Activated CD8-positive, alpha-beta memory T cell treated with anti-CD3 and anti-CD28 coated beads, Interleukin-2, amount 10 ng/mL, durations not matched to agents 7 days and 5 days (primary cell): ENCODE measurements around the gene AIFM3. TPM values are rescaled to one million over a fixed set of nuclear protein-coding genes. Genes with fewer than 3 reads are reported as not detected.

Experiments used
- ATAC-seq: fragments of 150-1000 bp; cut with Tn5 transposase; one replicate; pipeline ENCODE4 v1.10.0; 2021; ENCODE audit warnings: moderate library complexity
- CTCF ChIA-PET: fragments of 350-600 bp; sonication (Branson Sonifier 250); formaldehyde crosslinking; loops from one replicate; lab custom pipeline; 2021; ENCODE audit warnings: antibody characterized with exemption; lab: Charles Lee
- DNase-seq: peaks from one replicate; pipeline ENCODE4 v3.0.0-alpha.2; 2020
- H3K27ac Mint-ChIP-seq: one replicate; pipeline ENCODE4 v1.8.0; 2021; ENCODE audit warnings: mild to moderate bottlenecking, mixed read lengths
- H3K27me3 Mint-ChIP-seq: one replicate; pipeline ENCODE4 v1.8.0; 2021; ENCODE audit warnings: mixed read lengths
- H3K36me3 Mint-ChIP-seq: one replicate; pipeline ENCODE4 v1.8.0; 2021; ENCODE audit warnings: mild to moderate bottlenecking, mixed read lengths
- H3K4me1 Mint-ChIP-seq: one replicate; pipeline ENCODE4 v1.8.0; 2021; ENCODE audit warnings: mixed read lengths
- H3K4me3 Mint-ChIP-seq: one replicate; pipeline ENCODE4 v1.8.0; 2021; ENCODE audit warnings: mild to moderate bottlenecking, moderate library complexity, mixed read lengths
- H3K9me3 Mint-ChIP-seq: one replicate; pipeline ENCODE4 v1.8.0; 2022; ENCODE audit warnings: low read depth, mixed read lengths
- total RNA-seq, 2 experiments: library from RNA; stranded (reverse); gene quantifications; one replicate each; pipeline ENCODE4 v1.2.3, GENCODE V29; 2021

The AIFM3 gene
- total RNA-seq, 2 experiments from 2014 or later = 0.66 to 0.67 TPM

- Mint-ChIP-seq H3K4me3 (peak overlapping the region; percentile 30), H3K27me3 (peaks cover 18% of the 10 kb centered on the region), H3K27ac (peak overlapping the region; percentile 49), H3K4me1 (peaks cover 3% of the 10 kb centered on the region), H3K36me3 (peaks cover 11% of the 10 kb centered on the region), H3K9me3 (no peaks in the 10 kb centered on the region)
- ATAC-seq = peak; percentile 15
- DNase-seq = no peak
- CTCF ChIA-PET = no interaction called here
Observed at GRCh38 chr22:20956258-20957101, 10.6 kb upstream of the AIFM3 start.

GRCh38 chr22:20957102-20957682 lies 9.9 kb upstream of the AIFM3 start:
- no peaks in the 10 kb centered on the region for H3K9me3 Mint-ChIP-seq
- ATAC-seq (peak; percentile 48), DNase-seq (no peak)
- peaks cover 18% of the 10 kb centered on the region for H3K27me3 Mint-ChIP-seq
- peaks cover 8% of the 10 kb centered on the region for H3K4me1 Mint-ChIP-seq
- H3K4me3 Mint-ChIP-seq = peak overlapping the region; percentile 66
- peaks cover 7% of the 10 kb centered on the region for H3K36me3 Mint-ChIP-seq
- H3K27ac Mint-ChIP-seq = no peak overlapping the region
- CTCF ChIA-PET = interaction anchor here (1.0 to 2.2 kb wide), 3 partner anchors 16 to 173 kb away, joined by 3 to 8 read pairs (median 5); partner anchors contain the start of gene CRKL

GRCh38 chr22:20957683-20958431 lies 9.2 kb upstream of the AIFM3 start:
- peaks cover 2% of the 10 kb centered on the region for H3K36me3 Mint-ChIP-seq
- peaks cover 18% of the 10 kb centered on the region for H3K27me3 Mint-ChIP-seq
- H3K9me3 Mint-ChIP-seq = no peaks in the 10 kb centered on the region
- H3K4me1 Mint-ChIP-seq = peaks cover 8% of the 10 kb centered on the region
- CTCF ChIA-PET = interaction anchor here (1.0 to 2.2 kb wide), 4 partner anchors 15 to 174 kb away, joined by 3 to 8 read pairs (median 4); partner anchors contain the start of gene CRKL
- no peak overlapping the region for H3K27ac Mint-ChIP-seq
- ATAC-seq = peak; percentile 50
- peak overlapping the region; percentile 66 for H3K4me3 Mint-ChIP-seq
- DNase-seq = no peak

DNA sequence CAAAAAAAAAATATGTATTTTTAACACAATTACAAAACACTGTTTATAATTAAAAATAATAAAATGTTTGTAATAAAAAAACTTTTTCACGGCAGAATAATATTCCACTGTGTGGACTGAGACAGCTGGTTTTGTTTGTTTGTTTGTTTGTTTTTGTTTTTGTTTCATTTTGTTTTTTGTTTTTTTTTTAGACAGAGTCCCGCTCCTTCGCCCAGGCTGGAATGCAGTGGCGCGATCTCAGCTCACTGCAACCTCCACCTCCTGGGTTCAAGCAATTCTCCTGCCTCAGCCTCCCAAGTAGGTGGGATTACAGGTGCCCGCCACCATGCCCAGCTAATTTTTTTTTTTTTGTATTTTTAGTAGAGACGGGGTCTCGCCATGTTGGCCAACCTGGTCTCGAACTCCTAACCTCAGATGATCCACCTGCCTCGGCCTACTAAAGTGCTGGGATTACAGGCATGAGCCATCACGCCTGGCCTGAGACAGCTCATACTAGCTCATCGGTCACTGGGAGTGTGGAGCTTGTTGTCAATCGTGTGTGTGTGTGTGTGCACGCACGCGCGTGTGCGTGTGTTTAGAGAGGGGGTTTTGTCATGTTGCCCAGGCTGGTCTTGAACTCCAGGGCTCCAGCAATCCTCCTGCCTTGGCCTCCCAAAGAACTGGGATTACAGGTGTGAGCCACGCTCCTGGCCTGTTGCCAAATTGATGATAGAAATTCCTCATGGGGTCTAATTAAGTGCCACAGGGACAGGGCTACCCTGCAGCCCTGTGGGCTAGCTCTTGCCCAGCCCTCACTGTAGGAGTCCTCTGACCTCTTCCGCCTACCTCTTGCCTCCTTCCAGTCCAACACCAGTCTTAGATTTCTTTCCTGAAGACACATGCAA lies 7.2 kb upstream of the AIFM3 start:
- Mint-ChIP-seq H3K27ac (no peak overlapping the region), H3K27me3 (peaks cover 36% of the 10 kb centered on the region), H3K4me1 (peaks cover 16% of the 10 kb centered on the region), H3K9me3 (no peaks in the 10 kb centered on the region), H3K36me3 (no peaks in the 10 kb centered on the region), H3K4me3 (no peak overlapping the region)
- CTCF ChIA-PET = interaction anchor here (0.7 to 2.2 kb wide), 4 partner anchors 9 to 112 kb away, joined by 3 to 8 read pairs (median 4); no protein-coding TSS in a partner anchor
- no peak for ATAC-seq
- DNase-seq = no peak

GRCh38 chr22:20960609-20961008 lies 6.4 kb upstream of the AIFM3 start:
- ATAC-seq = no peak
- H3K4me3 Mint-ChIP-seq = no peak overlapping the region

GRCh38 chr22:20962491-20962945 lies 4.5 kb upstream of the AIFM3 start:
- Mint-ChIP-seq H3K9me3 (no peaks in the 10 kb centered on the region), H3K27me3 (peaks cover 33% of the 10 kb centered on the region), H3K4me3 (no peak overlapping the region), H3K27ac (no peak overlapping the region), H3K36me3 (no peaks in the 10 kb centered on the region), H3K4me1 (peaks cover 18% of the 10 kb centered on the region)
- CTCF ChIA-PET = interaction anchor here (0.8 to 1.5 kb wide), 6 partner anchors 9 to 137 kb away, joined by 3 to 5 read pairs (median 4); no protein-coding TSS in a partner anchor
- DNase-seq (no peak), ATAC-seq (no peak)

More at GRCh38 chr22:20960609-20961008, 6.4 kb upstream of the AIFM3 start:
- H3K27ac Mint-ChIP-seq = no peak overlapping the region
- H3K4me1 Mint-ChIP-seq = peaks cover 16% of the 10 kb centered on the region
- no peak for DNase-seq
- H3K27me3 Mint-ChIP-seq = peaks cover 37% of the 10 kb centered on the region
- CTCF ChIA-PET = interaction anchor here (0.7 to 2.2 kb wide), 2 partner anchors 9 to 111 kb away, joined by 3 to 5 read pairs; no protein-coding TSS in a partner anchor
- no peaks in the 10 kb centered on the region for H3K9me3 Mint-ChIP-seq
- no peaks in the 10 kb centered on the region for H3K36me3 Mint-ChIP-seq

DNA sequence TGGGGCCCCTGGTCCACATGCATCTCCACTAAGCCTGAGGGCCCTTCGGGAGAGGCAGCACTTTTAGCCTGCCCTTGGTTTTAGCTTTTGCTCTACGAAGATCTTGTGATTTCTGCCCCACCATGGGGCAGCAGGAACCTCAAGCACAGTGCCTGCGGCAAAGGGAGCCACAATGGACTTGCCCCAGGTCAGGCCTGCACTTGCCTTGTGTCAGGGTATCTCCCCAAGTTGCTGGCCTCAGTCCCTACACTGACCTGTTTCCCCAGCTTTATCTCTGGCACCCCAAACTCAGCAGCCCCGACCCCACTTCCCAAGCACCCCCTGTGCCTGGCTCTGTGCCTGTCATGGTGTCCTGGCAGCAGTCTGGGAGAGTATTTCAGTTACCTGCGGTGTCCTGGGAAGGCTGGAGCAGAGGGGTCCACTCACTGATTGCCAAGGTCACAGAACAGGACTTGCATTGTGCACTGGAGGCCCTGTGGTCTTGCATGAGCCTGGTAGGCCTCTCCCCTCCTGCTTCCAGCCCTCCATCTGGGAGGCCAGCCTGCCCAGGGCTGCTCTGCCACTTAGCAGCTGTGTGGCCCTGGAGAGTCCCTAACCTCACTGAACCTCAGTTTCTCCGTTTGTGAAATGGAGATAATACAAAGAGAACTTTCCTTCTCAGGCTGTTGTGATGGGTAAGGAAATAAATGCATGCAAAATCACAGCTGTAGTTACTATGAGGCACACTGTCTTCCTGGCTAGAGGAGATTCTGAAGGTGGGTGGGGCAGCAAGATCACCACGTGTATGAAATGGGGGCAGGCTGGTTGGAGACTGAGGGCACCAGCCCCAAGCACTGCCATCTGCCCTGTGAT lies 3.6 kb upstream of the AIFM3 start:
- CTCF ChIA-PET = interaction anchor here (0.8 to 1.0 kb wide), 2 partner anchors 10 to 43 kb away, joined by 3 to 5 read pairs; no protein-coding TSS in a partner anchor
- Mint-ChIP-seq H3K4me1 (peaks cover 18% of the 10 kb centered on the region), H3K9me3 (no peaks in the 10 kb centered on the region), H3K36me3 (no peaks in the 10 kb centered on the region), H3K27ac (no peak overlapping the region), H3K4me3 (no peak overlapping the region), H3K27me3 (peaks cover 24% of the 10 kb centered on the region)
- no peak for DNase-seq
- ATAC-seq = no peak

- no peak for ATAC-seq
- DNase-seq = no peak
- peaks cover 24% of the 10 kb centered on the region for H3K27me3 Mint-ChIP-seq
- H3K4me3 Mint-ChIP-seq = no peak overlapping the region
- H3K9me3 Mint-ChIP-seq = no peaks in the 10 kb centered on the region
- no peak overlapping the region for H3K27ac Mint-ChIP-seq
- peaks cover 18% of the 10 kb centered on the region for H3K4me1 Mint-ChIP-seq
- no peaks in the 10 kb centered on the region for H3K36me3 Mint-ChIP-seq
- CTCF ChIA-PET = no interaction called here
Observed at GRCh38 chr22:20964090-20964798, 2.8 kb upstream of the AIFM3 start.

DNA sequence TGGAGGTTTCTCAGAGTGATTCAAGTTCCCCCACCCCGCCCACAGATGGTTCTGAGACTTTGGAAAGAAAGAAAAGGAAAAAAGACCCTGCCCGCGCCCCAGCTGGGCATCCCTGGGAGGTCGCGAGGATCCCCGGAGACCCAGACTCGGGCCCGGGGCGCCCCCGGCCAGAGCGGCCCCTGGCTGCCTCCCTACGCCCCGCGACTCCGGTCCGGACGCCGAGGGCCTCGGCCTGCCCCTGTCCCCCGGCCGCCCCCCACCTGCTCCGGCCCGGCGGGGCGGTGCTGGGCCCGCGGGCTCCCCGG lies 2.3 kb upstream of the AIFM3 start:
- DNase-seq (no peak), ATAC-seq (no peak)
- Mint-ChIP-seq H3K27ac (no peak overlapping the region), H3K9me3 (no peaks in the 10 kb centered on the region), H3K27me3 (peaks cover 24% of the 10 kb centered on the region), H3K36me3 (no peaks in the 10 kb centered on the region), H3K4me1 (peaks cover 18% of the 10 kb centered on the region), H3K4me3 (no peak overlapping the region)
- CTCF ChIA-PET = no interaction called here

GRCh38 chr22:20965104-20965887 lies 1.8 kb upstream of the AIFM3 start:
- H3K27ac Mint-ChIP-seq = no peak overlapping the region
- H3K4me1 Mint-ChIP-seq = peaks cover 18% of the 10 kb centered on the region
- no peak for DNase-seq
- ATAC-seq = no peak
- H3K4me3 Mint-ChIP-seq = no peak overlapping the region
- CTCF ChIA-PET = interaction anchor here (0.6 kb wide), 1 partner anchor 18 kb away, joined by 3 read pairs; no protein-coding TSS in a partner anchor
- peaks cover 24% of the 10 kb centered on the region for H3K27me3 Mint-ChIP-seq
- H3K9me3 Mint-ChIP-seq = no peaks in the 10 kb centered on the region
- no peaks in the 10 kb centered on the region for H3K36me3 Mint-ChIP-seq
